Panc1 (cell line): Measurements from ENCODE around the gene ZNF23. TPM values are rescaled to one million over a fixed set of nuclear protein-coding genes. Genes with fewer than 3 reads are reported as not detected.

Experiments
- ATAC-seq: fragments of 200-7000 bp; cut with Tn5 transposase; 2 replicates; pipeline ENCODE4 v1.9.1; 2020; ENCODE audit warnings: mild to moderate bottlenecking, moderate library complexity
- BruUV-seq: library from RNA; stranded (reverse); fragments of 400-500 nt; replicated peaks from 2 replicates; lab custom pipeline; 2021; lab: Mats Ljungman, UMichigan
- CTCF ChIA-PET: fragments of 300-600 bp; sonication (Branson Sonifier 250); formaldehyde crosslinking; loops from one replicate; lab custom pipeline; 2022; ENCODE audit warnings: antibody characterized with exemption; lab: Charles Lee
- POLR2A ChIA-PET: fragments of 300-600 bp; sonication (Branson Sonifier 250); formaldehyde crosslinking; loops from one replicate; lab custom pipeline; 2022; ENCODE audit warnings: antibody characterized with exemption; lab: Charles Lee
- DNase-seq: peaks from one replicate; pipeline ENCODE4 v3.0.0-alpha.2; 2010; ENCODE audit warnings: low read depth, low spot score
- H3K27ac ChIP-seq: 2 replicates; pipeline ENCODE4 v1.5.1; 2011; ENCODE audit warnings: mild to moderate bottlenecking, low read length, inconsistent platforms
- H3K27me3 ChIP-seq: fragments of 200-500 bp; sonication (Bioruptor generic); 2 replicates; pipeline ENCODE4 v1.6.0; 2014; ENCODE audit warnings: low read length, inconsistent platforms; ENCODE audit not compliant: control insufficient read depth, insufficient read depth
- H3K36me3 ChIP-seq: fragments of 200-500 bp; sonication (Bioruptor generic); 2 replicates; pipeline ENCODE4 v1.5.1; 2014; ENCODE audit warnings: inconsistent platforms, mild to moderate bottlenecking, low read length, moderate library complexity; ENCODE audit not compliant: control insufficient read depth, insufficient read depth
- H3K4me1 ChIP-seq: 2 replicates; pipeline ENCODE4 v1.5.1; 2011; ENCODE audit warnings: inconsistent platforms, mild to moderate bottlenecking, low read length, moderate library complexity; ENCODE audit not compliant: control insufficient read depth, insufficient read depth
- H3K4me3 ChIP-seq, 2 experiments: 2 replicates each; pipeline ENCODE4 v1.5.1; 2011 to 2012; ENCODE audit warnings: low read depth in 2 of 2, low read length in 2 of 2, mild to moderate bottlenecking in 2 of 2, inconsistent platforms in 1 of 2, moderate library complexity in 1 of 2
- H3K9me3 ChIP-seq: fragments of 200-500 bp; sonication (Bioruptor generic); 2 replicates; pipeline ENCODE4 v1.5.1; 2014; ENCODE audit warnings: low read depth, mild to moderate bottlenecking, inconsistent platforms, low read length, moderate library complexity; ENCODE audit not compliant: control insufficient read depth, insufficient read depth
- POLR2AphosphoS5 ChIP-seq: IDR thresholded peaks from 2 replicates; pipeline ENCODE4 v1.6.1; 2012; ENCODE audit warnings: mild to moderate bottlenecking, low read depth, low read length, moderate library complexity
- SIN3A ChIP-seq: IDR thresholded peaks from 2 replicates; pipeline ENCODE4 v1.6.1; 2012; ENCODE audit warnings: low read depth, mild to moderate bottlenecking, low read length, moderate library complexity, borderline replicate concordance; ENCODE audit not compliant: insufficient read depth
- TCF7L2 ChIP-seq: IDR thresholded peaks from 2 replicates; pipeline ENCODE4 v1.6.1; 2011; ENCODE audit warnings: mild to moderate bottlenecking, low read depth, low read length, inconsistent platforms
- in situ Hi-C: cut with HindIII; loops from 2 replicates; pipeline ENCODE4 v1.10.0; 2016; ENCODE audit warnings: low sequenced_read_pairs, low pct_unique_long_range_greater_than_20kb
- intact Hi-C: fragments of 100-400 bp; cut with micrococcal nuclease; formaldehyde crosslinking; loops from one replicate; pipeline ENCODE4 v1.10.0; 2022; ENCODE audit not compliant: unreplicated experiment
- total RNA-seq: library from RNA; stranded (reverse); gene quantifications from one replicate; pipeline ENCODE4 v1.2.1, GENCODE V29; 2021; ENCODE audit not compliant: unreplicated experiment
- TF ChIP-seq, protein P1 (sequence below): fragments of 450-650 bp; IDR thresholded peaks from 2 replicates; pipeline ENCODE4 v1.5.1; 2017; ENCODE audit warnings: mild to moderate bottlenecking
- TF ChIP-seq, protein P2 (sequence below), 2 experiments: IDR thresholded peaks; 2 replicates each; pipeline ENCODE4 v1.6.1; 2011 to 2012; ENCODE audit warnings: low read depth in 2 of 2, control low read depth in 1 of 2, low read length in 1 of 2, mild to moderate bottlenecking in 1 of 2, moderate library complexity in 1 of 2; ENCODE audit not compliant: insufficient read depth in 1 of 2

The ZNF23 gene
- total RNA-seq, 1 experiment from 2014 or later, result 5.2 TPM

DNA sequence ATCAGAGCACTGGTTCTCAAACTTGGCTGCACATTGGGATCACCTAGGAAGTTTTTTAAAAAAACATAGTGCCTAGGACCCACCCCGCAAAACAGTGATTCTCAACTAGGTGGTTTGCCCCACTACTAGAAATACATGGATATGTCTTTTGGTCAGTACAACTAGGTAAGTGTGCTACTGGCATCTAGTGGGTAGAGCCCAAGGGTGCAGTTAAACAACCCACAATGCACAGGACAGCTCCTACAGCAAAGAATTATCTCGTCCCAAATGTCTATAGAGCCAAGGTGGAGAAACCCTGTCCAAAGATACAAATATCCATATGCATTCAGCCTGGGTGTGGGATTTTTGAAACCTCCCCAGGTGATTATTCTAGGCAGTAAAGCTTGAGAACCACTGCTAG is 38.9 kb upstream of the ZNF23 start:
- no peak overlapping the region for H3K27ac ChIP-seq
- ChIA-PET CTCF (interaction anchor here (1.0 kb wide), 1 partner anchor 189 kb away, joined by 3 read pairs; no protein-coding TSS in a partner anchor), POLR2A (interaction anchor here (0.8 kb wide), 1 partner anchor 38 kb away, joined by 4 read pairs; no protein-coding TSS in a partner anchor)
- TF ChIP-seq, protein P1, sequence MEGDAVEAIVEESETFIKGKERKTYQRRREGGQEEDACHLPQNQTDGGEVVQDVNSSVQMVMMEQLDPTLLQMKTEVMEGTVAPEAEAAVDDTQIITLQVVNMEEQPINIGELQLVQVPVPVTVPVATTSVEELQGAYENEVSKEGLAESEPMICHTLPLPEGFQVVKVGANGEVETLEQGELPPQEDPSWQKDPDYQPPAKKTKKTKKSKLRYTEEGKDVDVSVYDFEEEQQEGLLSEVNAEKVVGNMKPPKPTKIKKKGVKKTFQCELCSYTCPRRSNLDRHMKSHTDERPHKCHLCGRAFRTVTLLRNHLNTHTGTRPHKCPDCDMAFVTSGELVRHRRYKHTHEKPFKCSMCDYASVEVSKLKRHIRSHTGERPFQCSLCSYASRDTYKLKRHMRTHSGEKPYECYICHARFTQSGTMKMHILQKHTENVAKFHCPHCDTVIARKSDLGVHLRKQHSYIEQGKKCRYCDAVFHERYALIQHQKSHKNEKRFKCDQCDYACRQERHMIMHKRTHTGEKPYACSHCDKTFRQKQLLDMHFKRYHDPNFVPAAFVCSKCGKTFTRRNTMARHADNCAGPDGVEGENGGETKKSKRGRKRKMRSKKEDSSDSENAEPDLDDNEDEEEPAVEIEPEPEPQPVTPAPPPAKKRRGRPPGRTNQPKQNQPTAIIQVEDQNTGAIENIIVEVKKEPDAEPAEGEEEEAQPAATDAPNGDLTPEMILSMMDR, result no peak
- TF ChIP-seq POLR2AphosphoS5, result no peak
- no peak for TF ChIP-seq TCF7L2
- TF ChIP-seq, protein P2, sequence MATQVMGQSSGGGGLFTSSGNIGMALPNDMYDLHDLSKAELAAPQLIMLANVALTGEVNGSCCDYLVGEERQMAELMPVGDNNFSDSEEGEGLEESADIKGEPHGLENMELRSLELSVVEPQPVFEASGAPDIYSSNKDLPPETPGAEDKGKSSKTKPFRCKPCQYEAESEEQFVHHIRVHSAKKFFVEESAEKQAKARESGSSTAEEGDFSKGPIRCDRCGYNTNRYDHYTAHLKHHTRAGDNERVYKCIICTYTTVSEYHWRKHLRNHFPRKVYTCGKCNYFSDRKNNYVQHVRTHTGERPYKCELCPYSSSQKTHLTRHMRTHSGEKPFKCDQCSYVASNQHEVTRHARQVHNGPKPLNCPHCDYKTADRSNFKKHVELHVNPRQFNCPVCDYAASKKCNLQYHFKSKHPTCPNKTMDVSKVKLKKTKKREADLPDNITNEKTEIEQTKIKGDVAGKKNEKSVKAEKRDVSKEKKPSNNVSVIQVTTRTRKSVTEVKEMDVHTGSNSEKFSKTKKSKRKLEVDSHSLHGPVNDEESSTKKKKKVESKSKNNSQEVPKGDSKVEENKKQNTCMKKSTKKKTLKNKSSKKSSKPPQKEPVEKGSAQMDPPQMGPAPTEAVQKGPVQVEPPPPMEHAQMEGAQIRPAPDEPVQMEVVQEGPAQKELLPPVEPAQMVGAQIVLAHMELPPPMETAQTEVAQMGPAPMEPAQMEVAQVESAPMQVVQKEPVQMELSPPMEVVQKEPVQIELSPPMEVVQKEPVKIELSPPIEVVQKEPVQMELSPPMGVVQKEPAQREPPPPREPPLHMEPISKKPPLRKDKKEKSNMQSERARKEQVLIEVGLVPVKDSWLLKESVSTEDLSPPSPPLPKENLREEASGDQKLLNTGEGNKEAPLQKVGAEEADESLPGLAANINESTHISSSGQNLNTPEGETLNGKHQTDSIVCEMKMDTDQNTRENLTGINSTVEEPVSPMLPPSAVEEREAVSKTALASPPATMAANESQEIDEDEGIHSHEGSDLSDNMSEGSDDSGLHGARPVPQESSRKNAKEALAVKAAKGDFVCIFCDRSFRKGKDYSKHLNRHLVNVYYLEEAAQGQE (IDR thresholded peaks at IDR 0.05; ENCODE audit: insufficient read depth in 1 of 2, low read depth in 2 of 2, low read length in 1 of 2), result no peak
- TF ChIP-seq SIN3A, result no peak
- no TSS peak for BruUV-seq
- no peaks in the 10 kb centered on the region for H3K36me3 ChIP-seq
- intact Hi-C loops, result no loop called here
- no peaks in the 10 kb centered on the region for H3K9me3 ChIP-seq
- ATAC-seq (no peak), DNase-seq (no peak)
- in situ Hi-C loops, result no loop called here
- no peaks in the 10 kb centered on the region for H3K4me1 ChIP-seq
- no peak overlapping the region for H3K4me3 ChIP-seq
- H3K27me3 ChIP-seq, result no peaks in the 10 kb centered on the region

DNA sequence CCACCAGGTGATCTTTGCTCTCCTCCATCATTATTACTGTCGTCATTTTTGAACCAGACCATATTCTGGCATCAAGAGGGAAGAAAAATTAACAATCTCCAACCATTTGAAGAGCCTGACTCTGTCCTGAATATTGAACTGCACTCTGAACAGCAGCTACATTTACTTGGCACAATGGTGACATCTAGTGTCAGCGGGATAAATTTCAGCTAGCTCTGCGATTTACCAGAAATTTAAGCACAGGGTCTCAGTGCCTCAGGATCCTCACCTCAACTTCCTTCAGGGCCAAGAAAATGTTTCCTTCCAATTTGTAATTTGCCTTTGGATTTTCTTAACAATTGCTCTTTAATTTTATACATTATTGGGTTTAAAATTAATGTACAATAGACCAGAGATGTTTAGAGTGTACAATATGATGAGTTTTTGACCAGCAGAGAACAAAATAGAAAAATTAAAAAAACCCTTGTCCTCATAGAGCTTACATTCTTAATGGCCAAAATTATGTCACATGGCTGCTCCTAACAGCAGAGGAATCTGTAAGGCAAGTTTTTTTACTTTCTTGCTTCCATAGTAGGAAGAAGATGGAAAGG is 37.8 kb upstream of the ZNF23 start:
- intact Hi-C loops, result loop anchor here (2.0 kb wide), 1 partner anchor 87 kb away; no protein-coding TSS in a partner anchor
- TF ChIP-seq TCF7L2 (no peak), SIN3A (no peak)
- TF ChIP-seq, protein P1, result peak; percentile 73

More for the DNA sequence above, 37.8 kb upstream of the ZNF23 start:
- H3K9me3 ChIP-seq, result no peaks in the 10 kb centered on the region
- H3K4me3 ChIP-seq, result no peak overlapping the region
- ChIA-PET CTCF (interaction anchor here (0.7 to 1.4 kb wide), 2 partner anchors 36 to 87 kb away, joined by 3 to 8 read pairs; no protein-coding TSS in a partner anchor), POLR2A (no interaction called here)
- H3K27ac ChIP-seq, result no peak overlapping the region
- DNase-seq (peak; percentile 56), ATAC-seq (peak; percentile 80)
- in situ Hi-C loops, result no loop called here
- no peaks in the 10 kb centered on the region for H3K36me3 ChIP-seq
- BruUV-seq, result no TSS peak
- no peaks in the 10 kb centered on the region for H3K4me1 ChIP-seq
- H3K27me3 ChIP-seq, result no peaks in the 10 kb centered on the region
